ENCODE results near the gene OR6S1.
A peak's percentile ranks its signal among the peaks of the same experiment; 100 is the strongest.
"Not testable (repeated sequence)": the region's sequence is repeated elsewhere in the genome, so short reads cannot be mapped to it uniquely, and the experiment has no call there.

Gene OR6S1

GRCh38 chr14:20668969-20669368 lies 27.5 kb upstream of the OR6S1 start:
- DNase-seq: no peak

DNA sequence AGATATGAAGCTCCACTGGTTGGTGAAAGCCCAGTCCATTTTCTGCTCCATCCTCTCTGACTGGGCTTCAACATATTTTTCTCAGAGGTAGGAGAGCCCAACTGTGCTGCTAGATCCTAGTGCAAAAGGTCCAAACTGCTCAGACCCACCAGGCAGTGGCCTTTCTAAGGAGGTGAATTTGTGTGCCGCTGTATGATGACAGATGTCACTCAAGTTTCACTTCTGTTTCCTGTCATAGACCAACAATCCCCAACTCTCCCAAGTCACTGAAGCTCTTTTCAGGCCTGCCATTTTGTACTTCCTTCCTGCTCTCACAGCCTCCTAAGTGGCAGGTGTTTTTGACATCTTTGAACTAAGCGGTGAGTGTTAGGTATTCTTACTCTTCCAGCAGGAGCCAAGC lies 26.5 kb upstream of the OR6S1 start:
- DNase-seq: no peak

GRCh38 chr14:20666400-20666961 lies 25.0 kb upstream of the OR6S1 start:
- not testable (repeated sequence) for DNase-seq

GRCh38 chr14:20662968-20663732 lies 21.7 kb upstream of the OR6S1 start:
- DNase-seq: peak; percentile 43 to 63

- no peak for DNase-seq
These were observed 19.7 kb upstream of the OR6S1 start for GRCh38 chr14:20661197-20661596.

- no peak for DNase-seq
These were observed 18.4 kb upstream of the OR6S1 start for GRCh38 chr14:20659813-20660395.

GRCh38 chr14:20659336-20659735 lies 17.8 kb upstream of the OR6S1 start:
- DNase-seq: no peak

GRCh38 chr14:20658246-20658645 lies 16.8 kb upstream of the OR6S1 start:
- DNase-seq: no peak

DNA sequence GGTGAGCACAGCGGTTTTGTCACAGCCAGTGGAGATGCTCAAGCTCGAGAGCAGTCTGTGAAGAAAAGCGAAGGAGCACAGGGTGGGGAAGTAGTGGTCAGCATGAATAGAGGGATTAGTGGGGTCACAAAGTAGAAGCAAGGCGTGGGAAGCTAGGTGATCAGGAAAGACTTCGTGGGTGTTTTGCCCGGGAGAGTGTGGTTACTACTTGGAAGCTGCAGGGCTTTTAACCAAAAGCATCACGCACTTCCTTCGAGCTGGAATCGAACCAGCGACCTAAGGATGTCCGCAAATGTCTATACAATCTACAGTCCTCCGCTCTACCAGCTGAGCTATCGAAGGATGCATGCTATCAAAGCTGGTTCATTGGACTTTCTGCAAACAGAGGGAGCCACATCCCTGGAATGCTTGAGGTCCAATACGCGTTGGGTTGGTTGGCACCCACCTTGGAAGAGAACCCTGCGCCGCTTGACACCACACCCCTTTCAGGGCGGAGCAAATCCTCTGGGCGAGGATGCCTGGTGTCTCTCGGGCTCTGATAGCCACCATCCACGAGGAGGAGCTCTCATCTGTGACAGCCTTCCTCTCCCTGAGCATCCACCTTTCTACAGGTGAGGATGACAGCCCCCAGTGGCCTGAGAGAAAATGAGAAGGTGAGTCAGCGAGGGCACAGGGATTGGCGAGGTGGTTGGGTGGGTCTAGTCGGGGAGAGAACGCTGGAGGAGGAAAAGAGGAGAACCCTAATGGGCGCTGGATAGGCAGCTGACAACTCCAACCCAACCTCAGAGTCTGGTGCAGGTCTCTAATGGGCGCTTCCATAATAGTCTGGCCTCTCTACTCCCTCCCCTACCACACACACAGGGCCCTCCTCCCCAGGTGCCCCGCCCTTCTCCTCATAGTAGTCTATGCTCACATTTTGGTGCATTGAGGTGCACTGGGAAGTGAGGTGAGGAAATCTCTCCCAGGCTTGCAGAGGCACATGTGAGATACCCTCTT lies 16.0 kb upstream of the OR6S1 start:
- peak; percentile 27 to 52 for DNase-seq

- no peak for DNase-seq
These were observed 14.8 kb upstream of the OR6S1 start for GRCh38 chr14:20656274-20656673.

DNA sequence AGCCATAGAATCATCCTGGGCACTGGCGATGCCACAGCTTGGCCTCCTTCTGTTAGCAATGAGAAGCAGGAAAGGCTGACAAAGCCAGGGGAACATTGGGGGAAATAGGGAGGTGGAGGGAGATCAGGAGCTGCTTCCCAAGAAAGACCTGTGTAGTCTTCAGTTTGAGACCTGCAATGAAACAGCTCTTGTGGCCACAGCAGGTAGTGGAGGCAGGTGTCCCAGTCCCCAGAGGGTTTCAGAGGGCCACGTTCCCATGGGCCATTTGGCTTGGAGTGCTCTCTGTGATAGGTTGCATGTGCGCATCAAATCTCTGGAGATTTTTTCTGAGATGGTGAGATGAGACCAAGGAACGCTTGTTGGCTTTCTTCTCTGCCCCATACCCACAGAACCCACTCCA lies 14.4 kb upstream of the OR6S1 start:
- no peak for DNase-seq

GRCh38 chr14:20652996-20653975 lies 11.8 kb upstream of the OR6S1 start:
- peak; percentile 28 to 40 for DNase-seq

- no peak for DNase-seq
These were observed 4.0 kb upstream of the OR6S1 start for GRCh38 chr14:20645481-20645880.

- DNase-seq: no peak
These were observed 3.0 kb upstream of the OR6S1 start for GRCh38 chr14:20644520-20644919.

DNA sequence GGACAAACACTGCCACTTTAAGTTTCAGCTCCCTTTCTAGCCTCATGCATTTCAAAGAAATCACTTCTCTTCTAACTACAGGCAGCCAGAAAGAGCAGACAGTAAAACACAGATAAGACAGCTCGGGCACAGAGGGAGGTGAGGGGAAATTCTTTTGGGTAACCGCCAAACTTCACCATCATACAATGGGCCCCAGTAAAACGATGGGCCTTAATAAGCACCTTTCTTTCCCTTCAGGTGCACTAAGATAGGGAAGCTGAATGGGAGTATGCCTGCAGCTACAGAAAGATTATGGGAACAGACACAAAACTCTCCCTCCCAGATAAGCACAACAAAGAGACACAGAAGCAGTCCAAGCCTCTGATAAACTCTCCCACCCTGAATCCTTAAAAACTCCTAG lies 1.3 kb upstream of the OR6S1 start:
- DNase-seq: not testable (repeated sequence)

DNA sequence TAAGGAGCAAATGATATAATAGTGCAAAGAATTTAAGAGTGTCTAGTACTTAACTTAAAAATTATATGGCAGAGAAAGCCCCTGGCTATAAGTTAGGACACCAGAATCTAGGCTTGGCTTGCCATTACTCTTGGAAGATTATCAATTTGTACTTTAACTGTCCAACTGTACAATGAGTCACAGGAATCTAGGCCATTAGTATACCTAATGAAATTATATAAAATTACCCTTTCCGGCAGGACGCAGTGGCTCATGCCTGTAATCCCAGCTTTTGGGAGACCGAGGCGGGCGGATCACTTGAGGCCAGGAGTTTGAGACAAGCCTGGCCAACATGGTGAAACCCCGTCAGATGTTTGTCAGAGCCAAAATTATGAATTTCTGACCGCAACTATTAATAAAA lies 691 bp upstream of the OR6S1 start:
- DNase-seq: no peak

GRCh38 chr14:20632831-20633691 lies 8.4 kb downstream of the OR6S1 start:
- DNase-seq: peak; percentile 33 to 38

DNA sequence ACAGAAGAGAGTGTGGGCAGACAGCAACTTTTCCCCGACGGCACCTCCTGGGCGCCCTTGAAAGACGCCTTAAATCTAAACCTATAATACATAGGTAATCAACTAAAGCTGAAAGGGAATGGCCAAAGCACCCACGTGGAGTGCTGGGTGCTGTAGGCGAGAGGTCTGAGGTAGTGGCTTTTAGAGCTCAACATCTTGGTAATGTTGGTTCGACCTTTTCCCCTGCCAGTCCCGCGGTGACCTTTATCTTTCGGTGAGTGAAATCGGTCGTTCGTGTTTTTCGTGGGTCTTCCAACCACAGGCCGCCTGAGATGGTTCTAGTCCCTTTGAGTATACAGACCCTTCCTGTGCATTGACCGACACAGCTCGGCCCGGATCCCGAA lies 9.1 kb downstream of the OR6S1 start:
- no peak for DNase-seq

- DNase-seq: no peak
These were observed 9.6 kb downstream of the OR6S1 start for GRCh38 chr14:20631880-20632389.

DNA sequence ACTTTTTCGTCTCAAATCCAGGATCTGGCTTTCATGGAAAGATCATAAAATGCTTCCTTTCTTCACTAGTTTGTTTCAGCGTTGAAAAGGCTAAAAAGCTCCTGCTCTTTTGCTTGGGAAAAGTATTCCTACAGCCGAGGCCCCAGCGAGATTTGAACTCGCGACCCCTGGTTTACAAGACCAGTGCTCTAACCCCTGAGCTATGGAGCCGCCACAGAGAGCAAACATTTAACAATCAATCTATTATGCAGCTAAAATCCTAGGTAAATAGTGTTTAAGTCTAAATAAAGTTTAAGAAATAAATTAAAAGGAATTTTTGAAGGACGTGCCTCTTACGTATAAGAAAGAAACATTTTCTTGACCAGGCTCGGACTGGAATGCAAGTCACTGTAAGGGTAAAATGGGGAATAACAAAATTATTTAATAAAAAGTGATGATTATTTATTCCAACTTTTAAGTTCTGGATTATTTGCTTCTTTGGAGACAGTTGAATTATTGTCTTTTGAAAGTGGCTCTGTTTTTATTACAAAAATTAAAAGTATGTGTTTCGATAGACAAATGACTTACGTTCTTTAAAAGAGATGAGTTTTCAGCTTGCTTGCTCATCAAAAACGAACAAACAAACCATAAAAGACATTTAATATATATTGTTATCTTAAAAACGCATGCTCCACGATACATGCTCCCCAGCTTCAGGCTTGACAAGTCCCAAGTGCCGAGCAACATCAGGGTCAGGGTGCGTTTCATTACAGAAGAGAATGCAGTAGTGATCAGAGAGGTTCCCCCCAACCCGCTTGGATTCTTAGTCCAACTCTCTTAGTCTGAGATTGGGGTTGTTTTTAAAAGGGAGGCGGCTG lies 10.2 kb downstream of the OR6S1 start:
- peak; percentile 19 to 55 for DNase-seq

Measured in NCI-H1930 (cell line).